ENCODE results near the gene CX3CL1. TPM values are rescaled to one million over a fixed set of nuclear protein-coding genes. Genes with fewer than 3 reads are reported as not detected.

Gene CX3CL1
- total RNA-seq, 2 experiments from 2014 or later: not detected

Other genes starting within 250 kb of the CX3CL1 start
- 100 to 1,000 TPM; 106 to 110 TPM for gene PSME3IP1, start 186.5 kb upstream of the CX3CL1 start, total RNA-seq
- 10 to 100 TPM; 25.7 to 28.7 TPM for gene RSPRY1, start 186.2 kb upstream of the CX3CL1 start, total RNA-seq
- 10 to 100 TPM; 11.0 to 11.2 TPM for gene ARL2BP, start 127.2 kb upstream of the CX3CL1 start, total RNA-seq
- gene PLLP, start 87.8 kb upstream of the CX3CL1 start, total RNA-seq: under 1 TPM; 0.25 to 0.41 TPM
- gene CCL22, start 13.7 kb upstream of the CX3CL1 start, total RNA-seq: 1 to 10 TPM in 1 of 2 experiments, under 1 TPM in 1; 0.72 to 1.0 TPM
- gene CCL17, start 32.3 kb downstream of the CX3CL1 start, total RNA-seq: not detected
- 10 to 100 TPM; 29.5 to 31.0 TPM for gene CIAPIN1, start 74.9 kb downstream of the CX3CL1 start, total RNA-seq
- 10 to 100 TPM; 30.6 TPM for gene COQ9, start 75.0 kb downstream of the CX3CL1 start, total RNA-seq
- gene POLR2C, start 90.2 kb downstream of the CX3CL1 start, total RNA-seq: 10 to 100 TPM; 49.4 to 53.0 TPM
- gene DOK4, start 114.0 kb downstream of the CX3CL1 start, total RNA-seq: 1 to 10 TPM; 5.0 to 6.2 TPM
- gene CCDC102A, start 164.1 kb downstream of the CX3CL1 start, total RNA-seq: 1 to 10 TPM; 7.1 to 7.7 TPM
- gene ADGRG5, start 170.2 kb downstream of the CX3CL1 start, total RNA-seq: 1 to 10 TPM; 1.0 to 1.2 TPM